Endothelial cell of umbilical vein (primary cell): ENCODE measurements around the gene SMOC1.

Source experiments
- EZH2 ChIP-seq: IDR thresholded peaks from 2 replicates; pipeline ENCODE4 v1.6.1; 2012; ENCODE audit warnings: borderline replicate concordance, low read depth, mild to moderate bottlenecking, moderate library complexity, low read length, inconsistent platforms; ENCODE audit not compliant: severe bottlenecking
- GATA2 ChIP-seq: IDR thresholded peaks from 2 replicates; pipeline ENCODE4 v1.7.0; 2011; ENCODE audit warnings: low read depth, mild to moderate bottlenecking, moderate library complexity, mixed read lengths, low read length; ENCODE audit not compliant: insufficient read length, insufficient read depth
- JUN ChIP-seq: IDR thresholded peaks from 2 replicates; pipeline ENCODE4 v1.6.1; 2011; ENCODE audit warnings: borderline replicate concordance, low read depth; ENCODE audit not compliant: insufficient read length, insufficient read depth
- MYC ChIP-seq: IDR thresholded peaks from one replicate; pipeline ENCODE4 v1.6.1; 2011; ENCODE audit warnings: mild to moderate bottlenecking, low read depth, low read length
- POLR2A ChIP-seq: IDR thresholded peaks from 2 replicates; pipeline ENCODE4 v1.6.1; 2012; ENCODE audit warnings: low read depth, mild to moderate bottlenecking, control low read depth, low read length
- POLR2AphosphoS5 ChIP-seq: IDR thresholded peaks from 2 replicates; pipeline ENCODE4 v1.6.1; 2012; ENCODE audit warnings: low read depth, mild to moderate bottlenecking, control low read depth, low read length, moderate library complexity; ENCODE audit not compliant: insufficient read depth
- TF ChIP-seq, protein P1 (sequence below), 2 donors: IDR thresholded peaks; 1 replicate in 1 of 2; 2 replicates in 1 of 2; pipeline ENCODE4 v1.5.1; 2011; ENCODE audit warnings: low read length in 2 of 2, mild to moderate bottlenecking in 2 of 2, moderate library complexity in 2 of 2, control low read depth in 1 of 2, inconsistent platforms in 1 of 2, low read depth in 1 of 2; ENCODE audit not compliant: insufficient read depth in 1 of 2; ENCODE audit errors: extremely low read depth in 1 of 2

DNA sequence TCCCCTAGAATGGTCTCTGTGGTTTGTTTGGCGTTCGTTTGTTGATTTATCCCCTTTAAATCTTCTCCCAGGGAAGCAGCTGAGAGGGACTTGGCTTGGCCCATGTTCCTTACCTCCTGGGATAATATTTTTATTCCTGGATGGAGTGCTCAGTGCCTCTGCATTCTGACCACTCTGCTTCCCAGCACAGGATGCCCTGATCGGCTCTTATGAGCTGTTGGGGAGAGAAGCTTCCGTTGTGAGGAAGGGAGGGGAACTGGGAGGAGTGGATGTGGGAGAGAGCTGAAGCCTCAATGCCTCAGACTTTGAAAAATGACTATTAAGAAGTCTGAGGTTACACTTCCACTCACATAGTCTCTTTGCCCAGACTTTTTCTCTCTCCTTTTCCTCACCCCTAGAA lies 114.8 kb downstream of the SMOC1 start:
- TF ChIP-seq POLR2A: no peak
- TF ChIP-seq POLR2AphosphoS5: no peak
- TF ChIP-seq, protein P1, sequence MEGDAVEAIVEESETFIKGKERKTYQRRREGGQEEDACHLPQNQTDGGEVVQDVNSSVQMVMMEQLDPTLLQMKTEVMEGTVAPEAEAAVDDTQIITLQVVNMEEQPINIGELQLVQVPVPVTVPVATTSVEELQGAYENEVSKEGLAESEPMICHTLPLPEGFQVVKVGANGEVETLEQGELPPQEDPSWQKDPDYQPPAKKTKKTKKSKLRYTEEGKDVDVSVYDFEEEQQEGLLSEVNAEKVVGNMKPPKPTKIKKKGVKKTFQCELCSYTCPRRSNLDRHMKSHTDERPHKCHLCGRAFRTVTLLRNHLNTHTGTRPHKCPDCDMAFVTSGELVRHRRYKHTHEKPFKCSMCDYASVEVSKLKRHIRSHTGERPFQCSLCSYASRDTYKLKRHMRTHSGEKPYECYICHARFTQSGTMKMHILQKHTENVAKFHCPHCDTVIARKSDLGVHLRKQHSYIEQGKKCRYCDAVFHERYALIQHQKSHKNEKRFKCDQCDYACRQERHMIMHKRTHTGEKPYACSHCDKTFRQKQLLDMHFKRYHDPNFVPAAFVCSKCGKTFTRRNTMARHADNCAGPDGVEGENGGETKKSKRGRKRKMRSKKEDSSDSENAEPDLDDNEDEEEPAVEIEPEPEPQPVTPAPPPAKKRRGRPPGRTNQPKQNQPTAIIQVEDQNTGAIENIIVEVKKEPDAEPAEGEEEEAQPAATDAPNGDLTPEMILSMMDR (IDR thresholded peaks at IDR 0.05; ENCODE audit: extremely low read depth in 1 of 2, insufficient read depth in 1 of 2, low read depth in 1 of 2, low read length in 2 of 2): no peak
- TF ChIP-seq EZH2: no peak
- no peak for TF ChIP-seq GATA2
- TF ChIP-seq JUN: no peak
- no peak for TF ChIP-seq MYC
